SK-N-SH treated with all-trans-retinoic acid at 6 μM for 48 hours (cell line): ENCODE measurements around the gene CCM2.

Source experiments
- BACH2 ChIP-seq: fragments of 250-450 bp; sonication (Bioruptor Pico); IDR thresholded peaks from 2 replicates; pipeline ENCODE4 v1.9.0; 2021; ENCODE audit warnings: mild to moderate bottlenecking, borderline replicate concordance
- GLIS3 ChIP-seq: fragments of 250-450 bp; sonication (Bioruptor Pico); IDR thresholded peaks from 2 replicates; pipeline ENCODE4 v1.5.0; 2020; ENCODE audit warnings: mild to moderate bottlenecking, moderate library complexity
- ISL1 ChIP-seq: fragments of 250-450 bp; sonication (Bioruptor Pico); IDR thresholded peaks from 2 replicates; pipeline ENCODE4 v2.1.2; 2022; ENCODE audit warnings: mild to moderate bottlenecking, moderate library complexity
- RARB ChIP-seq: fragments of 250-450 bp; sonication (Bioruptor Pico); IDR thresholded peaks from 2 replicates; pipeline ENCODE4 v1.8.0; 2021; ENCODE audit warnings: mild to moderate bottlenecking, moderate library complexity
- SNAI2 ChIP-seq: fragments of 250-450 bp; sonication (Bioruptor Pico); IDR thresholded peaks from 2 replicates; pipeline ENCODE4 v1.5.0; 2020; ENCODE audit warnings: mild to moderate bottlenecking, moderate library complexity
- TOX ChIP-seq: fragments of 250-450 bp; sonication (Bioruptor Pico); IDR thresholded peaks from 2 replicates; pipeline ENCODE4 v1.8.0; 2021; ENCODE audit warnings: mild to moderate bottlenecking, moderate library complexity, borderline replicate concordance
- ZFP3 ChIP-seq: fragments of 250-450 bp; sonication (Bioruptor Pico); IDR thresholded peaks from 2 replicates; pipeline ENCODE4 v1.5.0; 2020; ENCODE audit warnings: mild to moderate bottlenecking, moderate library complexity
- ZFP30 ChIP-seq: fragments of 450-650 bp; formaldehyde crosslinking; IDR thresholded peaks from 2 replicates; pipeline ENCODE4 v1.5.0; 2022; ENCODE audit warnings: mild to moderate bottlenecking, moderate library complexity
- ZNF70 ChIP-seq: fragments of 450-650 bp; formaldehyde crosslinking; IDR thresholded peaks from 2 replicates; pipeline ENCODE4 v1.5.0; 2020; ENCODE audit warnings: mild to moderate bottlenecking, moderate library complexity
- TF ChIP-seq, protein P1 (sequence below): fragments of 250-450 bp; sonication (Bioruptor Pico); IDR thresholded peaks from 2 replicates; pipeline ENCODE4 v1.8.0; 2020; ENCODE audit warnings: mild to moderate bottlenecking, moderate library complexity, borderline replicate concordance

DNA sequence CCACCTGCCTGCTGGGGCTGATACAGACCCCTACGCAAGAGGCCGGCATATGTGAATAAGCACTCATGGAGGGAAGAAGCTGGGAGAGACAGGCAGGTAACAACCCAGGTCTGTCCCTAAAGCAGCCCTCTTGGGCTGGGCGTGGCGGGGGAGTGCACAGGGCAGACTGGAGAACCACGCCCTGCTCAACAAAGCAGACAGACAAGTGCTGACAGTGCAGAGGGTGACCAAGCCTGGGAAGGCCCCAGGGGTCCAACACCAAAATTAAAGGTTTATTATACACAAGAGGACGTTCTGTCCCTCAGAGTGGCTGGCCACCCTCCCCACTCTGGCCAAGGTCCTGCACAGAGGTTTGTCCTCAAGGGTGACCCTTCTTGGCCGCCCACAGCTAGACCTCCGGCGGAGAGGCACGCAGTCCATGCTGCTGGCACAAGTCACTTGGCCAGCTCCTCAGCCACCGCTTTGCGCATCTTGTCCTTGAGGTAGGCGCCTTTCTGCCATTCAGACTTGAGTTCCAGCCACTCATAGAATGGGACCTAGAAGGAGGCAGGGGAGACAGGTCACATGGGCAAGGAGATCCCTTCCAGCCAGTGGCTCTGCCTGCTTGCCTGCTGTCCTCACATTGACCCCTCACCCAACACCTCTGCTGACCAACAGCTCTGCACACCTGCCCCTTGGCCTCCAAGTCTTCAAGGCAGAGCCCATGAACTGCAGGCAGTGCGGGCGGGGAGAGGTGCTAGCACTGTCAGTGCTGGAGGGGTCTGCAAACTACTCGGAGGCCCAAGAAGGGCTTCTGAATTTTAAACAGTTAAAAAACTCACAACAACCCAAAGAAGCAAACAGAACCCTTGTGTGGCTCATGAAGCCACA is 100.1 kb downstream of the CCM2 start:
- TF ChIP-seq GLIS3 (CRISPR knock-in tag) (no peak), ZNF70 (CRISPR knock-in tag) (no peak), ZFP3 (no peak), ZFP30 (CRISPR knock-in tag) (no peak), SNAI2 (CRISPR knock-in tag) (no peak), RARB (CRISPR knock-in tag) (no peak), TOX (no peak), BACH2 (CRISPR knock-in tag) (no peak), ISL1 (no peak)
- TF ChIP-seq, protein P1, sequence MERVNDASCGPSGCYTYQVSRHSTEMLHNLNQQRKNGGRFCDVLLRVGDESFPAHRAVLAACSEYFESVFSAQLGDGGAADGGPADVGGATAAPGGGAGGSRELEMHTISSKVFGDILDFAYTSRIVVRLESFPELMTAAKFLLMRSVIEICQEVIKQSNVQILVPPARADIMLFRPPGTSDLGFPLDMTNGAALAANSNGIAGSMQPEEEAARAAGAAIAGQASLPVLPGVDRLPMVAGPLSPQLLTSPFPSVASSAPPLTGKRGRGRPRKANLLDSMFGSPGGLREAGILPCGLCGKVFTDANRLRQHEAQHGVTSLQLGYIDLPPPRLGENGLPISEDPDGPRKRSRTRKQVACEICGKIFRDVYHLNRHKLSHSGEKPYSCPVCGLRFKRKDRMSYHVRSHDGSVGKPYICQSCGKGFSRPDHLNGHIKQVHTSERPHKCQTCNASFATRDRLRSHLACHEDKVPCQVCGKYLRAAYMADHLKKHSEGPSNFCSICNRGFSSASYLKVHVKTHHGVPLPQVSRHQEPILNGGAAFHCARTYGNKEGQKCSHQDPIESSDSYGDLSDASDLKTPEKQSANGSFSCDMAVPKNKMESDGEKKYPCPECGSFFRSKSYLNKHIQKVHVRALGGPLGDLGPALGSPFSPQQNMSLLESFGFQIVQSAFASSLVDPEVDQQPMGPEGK, result no peak
